Retina (tissue), 1 donor: ENCODE data around the gene CHD3.

Source experiments
- DNase-seq: peaks from one replicate; pipeline ENCODE4 v3.0.0-alpha.2; 2016

CHD3 gene

GRCh38 chr17:7903154-7904103 is 14.8 kb downstream of the CHD3 start:
- no peak for DNase-seq

- no peak for DNase-seq
Observed at GRCh38 chr17:7909089-7909488, 20.5 kb downstream of the CHD3 start.

DNA sequence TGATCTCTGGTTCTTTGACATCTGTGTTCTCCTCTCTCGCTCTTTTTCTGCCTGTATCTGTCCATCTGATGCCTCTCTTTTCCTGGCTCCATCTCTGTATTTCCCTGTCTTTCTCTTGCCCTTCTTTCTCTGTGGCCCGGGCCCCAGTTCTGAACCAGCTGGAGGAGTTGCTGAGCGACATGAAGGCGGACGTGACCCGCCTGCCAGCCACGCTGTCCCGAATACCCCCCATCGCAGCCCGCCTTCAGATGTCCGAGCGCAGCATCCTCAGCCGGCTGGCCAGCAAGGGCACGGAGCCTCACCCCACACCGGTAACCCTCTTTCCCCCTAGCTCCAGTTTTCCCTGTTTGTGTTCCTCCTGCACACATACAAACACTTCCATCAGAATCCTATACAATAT is 21.7 kb downstream of the CHD3 start:
- DNase-seq: no peak

GRCh38 chr17:7910711-7911110 is 22.1 kb downstream of the CHD3 start:
- DNase-seq: no peak

- DNase-seq: no peak
Observed at GRCh38 chr17:7911116-7911515, 22.5 kb downstream of the CHD3 start.

- DNase-seq: peak; percentile 46
Observed at GRCh38 chr17:7912927-7913524, 24.4 kb downstream of the CHD3 start.

DNA sequence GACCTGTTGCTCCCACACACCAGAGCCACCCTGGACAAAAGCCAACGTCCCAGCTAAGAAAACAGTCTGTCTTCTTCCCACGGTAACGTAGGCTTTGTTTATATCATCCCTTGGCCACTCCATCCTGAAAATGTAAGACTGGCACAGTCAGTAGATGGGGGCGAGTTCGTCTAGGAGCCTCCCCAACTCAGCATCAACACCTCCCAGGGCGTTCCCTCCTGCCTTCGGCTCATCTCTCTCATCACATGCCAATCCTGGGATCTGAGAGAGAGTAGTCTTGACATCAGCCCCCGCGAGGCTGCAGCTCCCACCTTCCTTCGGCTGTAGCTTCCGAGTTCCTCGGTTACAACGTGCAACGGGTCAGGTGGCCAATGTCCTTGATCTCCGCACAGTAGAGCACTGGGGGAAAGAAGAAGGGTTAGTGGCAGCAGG is 26.6 kb downstream of the CHD3 start:
- DNase-seq: no peak

DNA sequence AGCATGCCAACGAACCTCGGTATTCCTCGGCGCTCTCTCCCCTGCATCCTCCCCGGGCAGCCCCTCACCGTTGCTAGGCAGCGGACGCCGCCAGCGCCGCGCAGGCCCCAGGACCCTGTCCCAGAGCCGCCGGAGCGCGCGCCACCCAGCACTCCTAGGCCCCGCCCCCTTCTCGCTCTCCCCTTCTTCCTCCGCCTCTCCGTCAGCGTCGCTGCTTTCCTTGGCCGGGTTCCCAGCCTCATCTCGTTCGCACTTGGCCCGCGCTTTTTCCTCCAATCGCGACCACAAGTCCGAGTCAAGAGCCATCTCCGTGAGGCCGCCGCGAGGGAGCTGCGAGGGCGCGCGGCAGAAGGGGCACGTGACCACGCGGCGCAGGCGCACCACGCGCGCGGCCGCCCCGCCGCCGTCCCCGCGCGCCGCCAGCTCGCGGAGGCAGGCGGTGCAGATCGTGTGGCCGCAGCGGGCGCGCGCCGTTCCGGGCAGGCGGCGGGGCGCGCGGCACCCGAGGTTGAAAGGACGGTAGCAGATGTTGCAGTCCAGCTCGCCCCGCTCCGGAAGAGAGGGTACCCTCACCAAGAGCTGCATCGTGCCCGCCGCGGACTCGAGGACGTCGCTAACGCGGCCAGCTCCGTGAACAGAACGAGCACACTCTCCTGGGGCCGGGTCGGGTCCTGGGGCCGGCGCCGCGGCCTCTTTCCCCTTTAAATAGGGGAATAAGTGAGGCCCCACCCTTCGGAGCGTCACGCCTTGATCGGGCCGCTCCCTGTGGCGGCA is 27.2 kb downstream of the CHD3 start, which contains the start of gene RNF227:
Gene RNF227, minus strand, starts transcription at position 679 of the 774 bp plus-strand sequence. Its CDS starts 94 bp downstream, at position 585.
- peak; percentile 97 for DNase-seq

GRCh38 chr17:7916385-7916682 is 27.7 kb downstream of the CHD3 start:
- no peak for DNase-seq

DNA sequence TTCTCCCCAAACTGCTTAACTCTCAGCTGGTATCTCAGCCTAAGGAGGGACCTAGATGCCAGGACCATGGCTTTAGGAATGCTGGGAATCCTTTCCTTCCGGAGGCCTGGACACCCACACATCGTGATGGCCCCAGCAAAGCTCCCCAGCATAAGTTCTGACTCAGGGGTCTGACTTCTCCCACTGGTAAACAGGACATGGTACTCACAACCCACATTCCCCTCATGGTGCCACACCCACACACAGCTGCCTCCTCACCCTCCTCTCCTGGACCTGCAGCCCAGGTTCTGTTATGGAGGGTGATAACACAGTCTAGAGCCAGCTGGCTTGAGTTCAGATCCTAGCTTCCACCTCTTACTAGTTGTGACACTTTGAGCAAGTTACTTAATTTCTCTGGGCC is 28.2 kb downstream of the CHD3 start:
- no peak for DNase-seq

GRCh38 chr17:7922269-7922844 is 33.8 kb downstream of the CHD3 start:
- no peak for DNase-seq

- peak; percentile 93 for DNase-seq
Observed at GRCh38 chr17:7922845-7923628, 34.4 kb downstream of the CHD3 start.

DNA sequence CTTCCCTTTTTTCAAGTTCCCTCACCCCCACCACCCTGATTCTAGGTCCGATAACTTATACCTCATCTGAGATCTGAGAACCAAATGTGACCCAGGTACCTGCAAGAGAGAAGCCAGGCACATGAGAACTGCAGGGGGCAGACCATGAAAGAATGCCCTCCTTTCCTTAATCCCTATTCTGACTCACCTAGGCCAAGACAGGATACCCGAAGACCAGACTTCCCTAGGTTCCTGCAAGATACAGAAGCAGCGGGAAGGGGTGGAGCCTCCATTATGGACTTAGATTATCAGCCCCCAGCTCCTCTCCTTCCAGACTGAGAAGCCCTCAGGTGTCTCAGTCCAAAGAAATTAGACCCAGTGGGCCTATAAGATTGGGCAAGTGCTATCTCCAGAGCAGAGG is 39.0 kb downstream of the CHD3 start:
- no peak for DNase-seq

DNA sequence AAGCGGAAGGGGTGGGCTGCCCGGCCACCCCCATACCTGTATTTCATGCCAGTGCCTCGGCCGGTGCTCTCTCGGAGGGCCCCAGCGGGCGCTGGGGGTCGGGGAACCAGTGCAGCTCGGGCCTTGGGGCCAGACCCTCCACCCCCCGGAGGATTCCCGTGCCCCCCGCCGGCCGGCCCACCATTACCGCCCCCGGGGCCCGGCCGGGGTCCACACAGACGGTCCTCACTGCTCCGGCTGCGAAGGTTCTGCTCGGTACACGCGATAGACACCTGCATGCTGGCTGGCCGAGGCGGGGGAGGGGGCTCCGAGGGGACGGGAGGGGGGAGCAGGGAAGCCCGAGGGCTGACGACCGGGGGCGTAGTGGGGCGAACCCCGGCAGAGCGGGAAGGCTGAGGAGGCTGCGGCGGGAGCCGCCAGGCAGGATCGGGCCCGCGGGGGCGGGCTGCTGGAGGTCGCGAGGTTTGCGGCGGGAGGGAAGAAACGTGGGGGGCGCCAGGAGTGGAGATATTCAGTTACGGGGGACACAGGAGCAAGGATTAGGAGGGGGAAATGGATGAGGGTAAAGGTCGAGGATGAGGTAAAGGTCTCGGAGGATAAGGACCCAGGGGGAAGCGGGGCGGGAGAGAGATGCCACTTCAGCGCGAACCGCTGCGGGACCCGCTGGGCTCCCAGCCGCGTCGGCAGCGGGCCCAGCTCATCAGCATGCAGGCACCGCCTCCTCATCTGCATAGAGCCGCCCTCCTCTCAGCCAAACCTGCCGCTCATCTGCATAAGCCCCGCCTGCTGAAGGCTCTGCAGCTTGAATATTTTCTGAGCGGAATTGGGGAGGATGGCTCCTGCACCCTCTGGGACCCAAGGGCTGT is 40.8 kb downstream of the CHD3 start, which contains the start of gene KCNAB3:
Gene KCNAB3, minus strand, starts transcription at position 699 of the 866 bp plus-strand sequence. Its CDS starts 421 bp downstream, at position 278.
- DNase-seq: peak; percentile 86

GRCh38 chr17:7930841-7931631 is 42.4 kb downstream of the CHD3 start:
- DNase-seq: no peak

- peak; percentile 97 for DNase-seq
Observed at GRCh38 chr17:7931709-7932482, 43.3 kb downstream of the CHD3 start, which contains the start of the genes CNTROB and TRAPPC1. CNTROB (plus strand) TSS chr17:7932206; CDS start chr17:7933080, 874 bp downstream. TRAPPC1 (minus strand) TSS chr17:7931946; CDS start chr17:7931829, 117 bp downstream.

- no peak for DNase-seq
Observed at GRCh38 chr17:7932483-7932891, 43.9 kb downstream of the CHD3 start.

DNA sequence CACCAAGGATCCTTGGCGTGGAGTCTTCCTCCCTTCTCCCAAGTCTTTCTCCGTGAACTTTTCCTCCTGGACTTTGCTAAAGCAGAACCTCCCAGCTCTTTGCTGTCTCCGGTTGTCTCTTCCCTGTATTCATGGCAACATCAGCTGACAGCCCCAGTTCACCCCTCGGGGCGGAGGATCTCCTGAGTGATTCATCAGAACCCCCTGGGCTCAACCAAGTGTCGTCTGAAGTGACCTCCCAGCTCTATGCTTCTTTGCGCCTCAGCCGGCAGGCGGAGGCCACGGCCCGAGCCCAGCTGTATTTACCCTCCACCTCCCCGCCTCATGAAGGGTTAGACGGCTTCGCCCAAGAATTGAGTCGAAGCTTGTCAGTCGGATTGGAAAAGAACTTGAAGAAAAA is 44.4 kb downstream of the CHD3 start:
- DNase-seq: no peak

- no peak for DNase-seq
Observed at GRCh38 chr17:7935859-7936258, 47.3 kb downstream of the CHD3 start.
